ENCODE results near the gene PLB1.

DNA sequence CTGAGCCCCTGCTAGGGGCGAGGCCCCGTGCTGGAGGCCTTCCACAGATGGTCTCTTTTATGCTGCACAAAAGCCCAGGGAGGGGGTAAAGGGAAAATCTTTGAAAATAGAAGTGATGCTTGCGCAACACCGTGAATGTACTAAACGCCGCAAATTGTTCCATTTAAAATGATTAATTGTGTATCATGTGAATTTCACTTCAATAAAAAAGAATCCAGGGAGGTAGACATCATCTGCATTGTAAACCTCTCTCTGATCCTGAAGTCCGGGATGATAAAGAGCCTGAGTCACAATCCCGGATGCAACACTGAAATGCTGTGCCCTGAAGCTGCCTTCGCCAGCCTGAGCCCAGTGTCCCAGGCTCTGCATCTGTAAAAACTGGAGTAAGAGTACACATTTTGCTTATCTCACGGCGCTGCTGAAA is 148.1 kb downstream of the PLB1 start:
- TF ChIP-seq MAX (IDR thresholded peaks at IDR 0.05) (no peak), TEAD4 (IDR thresholded peaks at IDR 0.05) (no peak), EP300 (IDR thresholded peaks at IDR 0.05; ENCODE audit: borderline replicate concordance) (no peak), CREB1 (IDR thresholded peaks at IDR 0.05; ENCODE audit: low read depth) (no peak), CEBPB (IDR thresholded peaks at IDR 0.05) (peak; percentile 88), REST (IDR thresholded peaks at IDR 0.05; ENCODE audit: low read depth) (no peak), TAF1 (IDR thresholded peaks at IDR 0.05; ENCODE audit: low read depth) (no peak), FOXM1 (IDR thresholded peaks at IDR 0.05; ENCODE audit: borderline replicate concordance, low read depth) (no peak), USF1 (IDR thresholded peaks at IDR 0.05) (no peak), ZBTB7A (IDR thresholded peaks at IDR 0.05; ENCODE audit: low read depth) (no peak), TCF12 (IDR thresholded peaks at IDR 0.05; ENCODE audit: low read depth) (no peak), YY1 (IDR thresholded peaks at IDR 0.05; ENCODE audit: low read depth) (no peak)
